PFSK-1 (cell line): Measurements from ENCODE around the gene BLACAT1.

Source experiments
- FOXP2 ChIP-seq: optimal IDR thresholded peaks from 2 replicates; pipeline ENCODE3; 2011; ENCODE audit warnings: borderline replicate concordance, control low read depth, inconsistent platforms; ENCODE audit not compliant: insufficient read depth; ENCODE audit errors: extremely low read length, extremely low read depth
- POLR2AphosphoS5 ChIP-seq: IDR thresholded peaks from 2 replicates; pipeline ENCODE4 v1.6.1; 2012; ENCODE audit warnings: low read depth, mild to moderate bottlenecking, control low read depth, low read length, moderate library complexity
- SIN3A ChIP-seq: IDR thresholded peaks from 2 replicates; pipeline ENCODE4 v1.6.1; 2012; ENCODE audit warnings: mild to moderate bottlenecking, low read length, moderate library complexity, borderline replicate concordance; ENCODE audit not compliant: insufficient read depth
- TAF1 ChIP-seq: IDR thresholded peaks from 2 replicates; pipeline ENCODE4 v1.6.1; 2012; ENCODE audit warnings: low read length, control low read depth, borderline replicate concordance; ENCODE audit not compliant: insufficient read depth
- TF ChIP-seq, protein P1 (sequence below), 2 experiments: IDR thresholded peaks; 2 replicates each; pipeline versions ENCODE4 v1.6.1 to v1.8.0; 2011 to 2012; ENCODE audit warnings: low read depth in 2 of 2, low read length in 2 of 2, control low read depth in 1 of 2, inconsistent platforms in 1 of 2, mild to moderate bottlenecking in 1 of 2, moderate library complexity in 1 of 2; ENCODE audit not compliant: insufficient read depth in 1 of 2

Gene BLACAT1

DNA sequence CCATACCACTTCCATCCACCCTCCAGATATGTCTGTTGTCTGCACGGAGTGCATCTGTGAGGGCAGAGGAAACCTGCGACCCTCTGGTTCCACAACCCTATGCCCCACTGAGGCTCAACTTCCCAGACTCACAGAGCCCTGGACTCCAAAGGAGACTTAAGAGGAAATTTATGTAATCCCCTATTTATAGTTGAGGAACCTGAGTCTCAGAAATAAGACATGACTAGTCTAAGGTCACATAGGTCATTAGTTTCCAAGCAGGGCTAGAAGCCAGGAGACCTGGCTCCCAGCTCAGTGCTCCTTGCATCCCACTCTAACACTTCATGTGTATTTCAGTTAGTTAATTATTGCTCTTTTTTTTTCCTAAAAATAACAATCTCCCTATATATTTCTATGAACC is 18.3 kb downstream of the BLACAT1 start:
- TF ChIP-seq TAF1, result no peak
- no peak for TF ChIP-seq POLR2AphosphoS5
- TF ChIP-seq FOXP2, result no peak
- no peak for TF ChIP-seq SIN3A
- TF ChIP-seq, protein P1, sequence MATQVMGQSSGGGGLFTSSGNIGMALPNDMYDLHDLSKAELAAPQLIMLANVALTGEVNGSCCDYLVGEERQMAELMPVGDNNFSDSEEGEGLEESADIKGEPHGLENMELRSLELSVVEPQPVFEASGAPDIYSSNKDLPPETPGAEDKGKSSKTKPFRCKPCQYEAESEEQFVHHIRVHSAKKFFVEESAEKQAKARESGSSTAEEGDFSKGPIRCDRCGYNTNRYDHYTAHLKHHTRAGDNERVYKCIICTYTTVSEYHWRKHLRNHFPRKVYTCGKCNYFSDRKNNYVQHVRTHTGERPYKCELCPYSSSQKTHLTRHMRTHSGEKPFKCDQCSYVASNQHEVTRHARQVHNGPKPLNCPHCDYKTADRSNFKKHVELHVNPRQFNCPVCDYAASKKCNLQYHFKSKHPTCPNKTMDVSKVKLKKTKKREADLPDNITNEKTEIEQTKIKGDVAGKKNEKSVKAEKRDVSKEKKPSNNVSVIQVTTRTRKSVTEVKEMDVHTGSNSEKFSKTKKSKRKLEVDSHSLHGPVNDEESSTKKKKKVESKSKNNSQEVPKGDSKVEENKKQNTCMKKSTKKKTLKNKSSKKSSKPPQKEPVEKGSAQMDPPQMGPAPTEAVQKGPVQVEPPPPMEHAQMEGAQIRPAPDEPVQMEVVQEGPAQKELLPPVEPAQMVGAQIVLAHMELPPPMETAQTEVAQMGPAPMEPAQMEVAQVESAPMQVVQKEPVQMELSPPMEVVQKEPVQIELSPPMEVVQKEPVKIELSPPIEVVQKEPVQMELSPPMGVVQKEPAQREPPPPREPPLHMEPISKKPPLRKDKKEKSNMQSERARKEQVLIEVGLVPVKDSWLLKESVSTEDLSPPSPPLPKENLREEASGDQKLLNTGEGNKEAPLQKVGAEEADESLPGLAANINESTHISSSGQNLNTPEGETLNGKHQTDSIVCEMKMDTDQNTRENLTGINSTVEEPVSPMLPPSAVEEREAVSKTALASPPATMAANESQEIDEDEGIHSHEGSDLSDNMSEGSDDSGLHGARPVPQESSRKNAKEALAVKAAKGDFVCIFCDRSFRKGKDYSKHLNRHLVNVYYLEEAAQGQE (IDR thresholded peaks at IDR 0.05; ENCODE audit: insufficient read depth in 1 of 2, low read depth in 2 of 2, low read length in 2 of 2), result no peak

DNA sequence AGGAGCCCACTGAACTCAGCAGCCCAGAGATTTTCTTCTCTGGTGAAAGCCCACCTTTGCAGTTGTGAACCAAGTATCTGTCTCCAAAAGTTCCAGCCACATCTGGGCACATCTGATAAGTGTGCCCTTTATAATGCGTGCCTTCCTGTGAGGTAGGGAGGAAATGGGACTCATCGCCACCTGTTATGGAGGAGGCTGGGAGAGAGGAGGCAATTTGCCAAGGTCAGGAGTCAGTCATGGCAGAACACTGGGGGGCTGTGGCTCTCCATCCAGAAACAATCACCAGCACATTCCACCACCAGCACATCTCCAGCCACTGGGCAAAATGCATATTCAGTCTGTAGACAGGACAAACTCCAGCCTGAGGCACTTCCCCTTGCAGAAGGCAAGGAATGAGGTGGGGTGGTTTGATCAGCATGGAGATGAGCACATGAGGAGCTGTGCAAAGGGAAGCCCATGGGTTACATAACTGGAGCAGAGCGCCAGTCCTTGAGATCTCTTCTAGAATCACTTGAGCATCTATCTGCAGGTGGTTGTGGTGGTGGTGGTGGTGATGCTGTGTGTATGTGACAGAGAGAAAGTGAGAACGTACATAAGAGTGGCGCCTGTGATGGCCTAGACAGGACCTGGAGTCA is 19.0 kb downstream of the BLACAT1 start:
- no peak for TF ChIP-seq FOXP2
- TF ChIP-seq, protein P1 (IDR thresholded peaks at IDR 0.05; ENCODE audit: insufficient read depth in 1 of 2, low read depth in 2 of 2, low read length in 2 of 2), result no peak
- no peak for TF ChIP-seq TAF1
- no peak for TF ChIP-seq SIN3A
- no peak for TF ChIP-seq POLR2AphosphoS5

DNA sequence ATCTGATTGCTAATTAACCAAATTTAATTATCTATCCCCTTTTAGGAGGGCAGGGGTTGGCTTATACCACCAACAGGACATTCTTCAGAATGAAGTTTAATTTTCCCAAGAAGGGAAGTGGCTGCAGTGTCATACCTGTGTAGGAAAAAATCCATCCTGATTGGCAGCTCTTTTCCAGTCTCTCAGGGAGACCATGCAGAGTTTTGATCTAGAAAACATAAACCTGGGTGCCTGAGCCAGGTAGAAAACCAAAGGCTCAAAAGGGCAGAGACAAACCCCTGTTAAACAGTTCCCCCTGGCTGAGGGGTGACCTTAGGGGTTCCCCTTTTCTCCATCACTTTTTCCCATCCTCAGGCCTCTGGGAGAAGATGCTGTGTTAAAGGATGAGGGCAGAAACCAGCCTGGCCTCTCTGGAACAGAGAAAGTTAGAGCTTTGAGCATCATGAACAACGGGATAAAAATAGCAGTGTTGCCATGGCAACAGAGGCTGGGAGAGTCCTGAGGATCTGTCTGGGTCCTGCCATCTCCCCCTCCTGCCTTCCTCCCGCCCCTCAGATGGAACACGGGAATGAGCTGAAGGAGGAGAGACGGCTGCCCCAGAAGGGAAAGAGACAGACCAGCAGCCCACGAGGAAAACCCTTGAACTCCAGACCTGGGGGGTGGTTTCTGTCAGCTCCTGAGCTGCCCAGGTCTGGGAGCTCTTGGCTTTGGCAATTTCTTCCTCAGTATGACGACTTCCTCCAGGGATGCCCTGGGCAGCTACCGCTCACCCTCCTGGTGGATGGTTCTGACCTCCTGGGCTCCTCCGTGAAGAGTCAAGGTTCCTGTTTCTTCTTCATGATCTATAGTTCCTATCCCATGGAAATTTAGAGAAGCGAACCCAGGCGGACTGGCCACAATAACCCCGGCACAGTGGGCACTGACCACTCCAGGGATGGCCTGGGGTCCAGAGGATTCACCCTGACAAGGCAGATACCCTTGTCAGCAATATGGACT is 20.0 kb downstream of the BLACAT1 start:
- TF ChIP-seq, protein P1 (IDR thresholded peaks at IDR 0.05; ENCODE audit: insufficient read depth in 1 of 2, low read depth in 2 of 2, low read length in 2 of 2), result no peak
- TF ChIP-seq TAF1, result no peak
- no peak for TF ChIP-seq SIN3A
- TF ChIP-seq POLR2AphosphoS5, result no peak

GRCh38 chr1:205434738-205435137 is 21.1 kb downstream of the BLACAT1 start:
- TF ChIP-seq, protein P1 (IDR thresholded peaks at IDR 0.05; ENCODE audit: insufficient read depth in 1 of 2, low read depth in 2 of 2, low read length in 2 of 2), result no peak
- TF ChIP-seq TAF1, result no peak
- TF ChIP-seq FOXP2, result no peak
- no peak for TF ChIP-seq SIN3A
- no peak for TF ChIP-seq POLR2AphosphoS5
